ENCODE measurements around the gene SDK2.

The SDK2 gene

DNA sequence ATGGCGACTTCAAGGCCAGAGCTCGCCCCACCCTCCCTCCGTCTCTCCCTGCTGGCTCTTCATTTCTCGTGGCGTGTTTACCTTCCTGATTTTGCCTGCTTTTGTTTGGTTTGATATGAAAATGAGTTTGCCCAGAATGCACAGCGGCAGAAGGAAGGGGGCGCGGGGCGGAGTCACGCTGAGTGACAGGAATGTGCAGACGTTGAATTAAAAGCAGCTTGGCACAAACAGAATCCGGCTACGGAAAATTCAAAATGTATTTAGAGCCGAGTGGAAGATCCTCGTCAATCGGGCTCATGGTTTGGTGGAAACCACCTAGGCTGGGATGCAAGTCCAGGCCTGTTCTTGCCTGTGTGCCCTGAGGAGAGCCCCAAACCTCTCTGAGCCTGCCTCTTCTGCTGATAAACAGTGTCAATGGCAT is 102.7 kb downstream of the SDK2 start:
- DNase-seq (ENCODE audit: low read depth in 2 of 3, low spot score in 2 of 3): no peak

DNA sequence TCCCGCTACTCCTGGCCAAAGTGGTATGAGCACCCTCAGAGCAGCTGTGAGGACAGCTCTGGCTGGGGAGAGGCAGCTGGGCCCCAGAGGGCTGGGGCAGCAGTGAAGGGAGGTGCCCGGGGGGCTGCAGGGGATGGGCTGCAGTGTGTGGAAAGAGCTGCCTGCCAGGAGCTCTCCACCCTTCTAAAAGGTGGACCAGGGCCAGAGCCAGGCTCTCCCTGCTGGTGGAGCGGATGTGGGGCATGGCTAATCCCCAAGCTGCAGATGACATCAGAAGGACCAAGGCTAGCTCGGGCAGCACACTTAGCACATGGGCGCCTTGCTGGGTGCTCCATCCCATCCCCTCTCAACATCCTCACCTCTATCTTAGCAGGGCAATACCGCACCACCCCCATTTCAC is 103.1 kb downstream of the SDK2 start:
- no peak for DNase-seq (ENCODE audit: low read depth in 2 of 3, low spot score in 2 of 3)

DNA sequence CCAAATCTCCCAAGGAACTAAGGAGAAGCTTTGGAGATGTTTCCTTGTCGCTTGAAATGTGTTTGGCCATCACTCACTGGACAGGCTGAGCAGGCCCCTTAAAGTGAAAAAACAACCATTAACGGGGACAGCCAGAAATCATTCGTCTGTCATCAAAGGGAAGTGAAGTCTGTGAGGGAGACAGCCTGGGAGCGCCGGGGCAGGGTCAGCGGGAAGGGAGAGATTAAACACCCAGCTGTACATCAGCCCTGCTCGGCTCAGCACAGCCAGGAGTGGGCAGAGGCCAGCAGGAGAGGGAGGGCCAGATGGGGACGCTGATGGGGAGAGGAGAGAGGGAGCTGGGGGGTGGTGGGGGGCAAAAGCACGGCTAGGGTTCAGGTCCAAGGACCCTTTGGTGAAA is 105.1 kb downstream of the SDK2 start:
- DNase-seq (ENCODE audit: low read depth in 2 of 3, low spot score in 2 of 3): no peak

DNA sequence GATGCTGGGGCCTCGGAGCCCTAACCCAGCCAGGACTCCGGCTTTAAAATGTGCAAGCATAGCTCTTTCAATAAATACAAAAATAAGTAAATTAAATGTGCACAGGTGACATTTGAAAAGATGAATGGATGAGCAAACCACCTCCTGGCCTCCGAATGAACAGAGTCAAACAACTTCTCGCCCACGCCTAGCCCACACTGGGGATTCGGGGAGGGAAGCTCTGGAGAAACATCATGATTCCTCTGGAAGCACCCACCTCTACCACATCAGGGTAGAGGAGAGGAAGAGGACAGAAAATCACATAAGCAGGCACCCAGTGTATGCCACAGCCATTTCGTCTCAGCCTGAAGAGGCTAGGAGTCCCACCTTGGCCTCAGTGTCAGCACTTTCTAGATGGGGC is 105.8 kb downstream of the SDK2 start:
- DNase-seq (ENCODE audit: low read depth in 2 of 3, low spot score in 2 of 3): no peak

DNA sequence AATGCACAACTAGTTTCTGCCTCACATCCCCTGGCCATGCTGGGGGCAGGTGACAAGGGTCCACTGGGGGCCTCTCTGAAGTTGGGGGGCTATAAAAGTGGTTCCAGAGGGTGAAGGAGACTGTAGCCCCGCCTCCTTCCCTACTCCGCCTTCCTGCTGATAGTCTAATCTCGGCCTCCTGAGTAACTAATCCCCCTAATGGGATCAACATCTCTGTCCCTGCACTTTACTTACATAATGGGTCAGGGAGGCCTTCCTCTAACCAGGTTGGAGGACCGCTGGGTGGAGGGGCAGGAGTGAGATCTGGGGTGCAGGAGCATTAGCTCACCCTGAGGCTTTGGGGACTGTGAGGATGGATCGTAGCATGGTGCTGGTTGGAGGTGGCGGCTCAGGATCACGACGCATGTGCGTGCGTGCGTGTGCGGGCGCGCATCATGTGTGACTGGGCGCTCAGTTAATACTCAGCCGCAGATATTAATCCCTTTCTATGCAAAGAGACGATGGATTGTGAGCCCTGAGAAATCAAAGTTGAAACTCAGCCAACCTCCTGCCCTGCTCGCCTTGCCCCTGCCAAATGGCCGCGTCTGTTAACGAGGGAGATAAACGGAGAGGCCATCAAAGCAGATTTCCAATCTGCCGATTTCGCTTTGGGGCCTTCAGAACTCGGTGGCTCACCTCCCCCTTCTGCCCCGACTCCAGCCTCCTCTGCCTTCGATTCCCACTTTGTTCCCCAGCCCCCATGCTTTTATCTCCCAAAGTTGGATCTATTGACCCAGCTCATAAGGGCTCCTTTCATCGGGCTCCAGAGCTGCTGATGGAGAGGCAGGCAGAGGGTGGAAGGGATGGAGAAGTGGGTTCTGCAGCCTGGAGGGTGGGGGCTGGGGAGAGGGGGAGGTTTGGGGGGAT is 107.3 kb downstream of the SDK2 start:
- DNase-seq (ENCODE audit: low read depth in 2 of 3, low spot score in 2 of 3): no peak

DNA sequence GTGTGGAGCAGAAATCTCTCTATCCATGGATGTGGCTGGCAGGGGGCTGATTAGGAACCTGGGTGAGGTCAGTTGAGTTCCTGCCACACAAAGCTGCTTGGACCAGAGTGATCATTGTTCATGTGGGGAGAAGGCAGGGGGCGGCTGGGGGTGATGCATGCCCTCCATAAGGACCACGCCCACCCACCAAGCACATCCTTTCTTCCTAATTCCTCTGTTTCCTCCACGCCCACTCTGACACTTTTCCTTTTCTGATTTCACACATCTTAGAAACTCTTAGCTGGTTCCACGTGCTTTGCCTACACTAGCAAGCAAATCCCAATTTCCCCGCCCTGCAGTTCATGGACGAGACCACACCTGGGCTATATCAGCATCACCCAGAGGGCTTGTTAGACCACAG is 108.5 kb downstream of the SDK2 start:
- no peak for DNase-seq (ENCODE audit: low read depth in 2 of 3, low spot score in 2 of 3)

DNA sequence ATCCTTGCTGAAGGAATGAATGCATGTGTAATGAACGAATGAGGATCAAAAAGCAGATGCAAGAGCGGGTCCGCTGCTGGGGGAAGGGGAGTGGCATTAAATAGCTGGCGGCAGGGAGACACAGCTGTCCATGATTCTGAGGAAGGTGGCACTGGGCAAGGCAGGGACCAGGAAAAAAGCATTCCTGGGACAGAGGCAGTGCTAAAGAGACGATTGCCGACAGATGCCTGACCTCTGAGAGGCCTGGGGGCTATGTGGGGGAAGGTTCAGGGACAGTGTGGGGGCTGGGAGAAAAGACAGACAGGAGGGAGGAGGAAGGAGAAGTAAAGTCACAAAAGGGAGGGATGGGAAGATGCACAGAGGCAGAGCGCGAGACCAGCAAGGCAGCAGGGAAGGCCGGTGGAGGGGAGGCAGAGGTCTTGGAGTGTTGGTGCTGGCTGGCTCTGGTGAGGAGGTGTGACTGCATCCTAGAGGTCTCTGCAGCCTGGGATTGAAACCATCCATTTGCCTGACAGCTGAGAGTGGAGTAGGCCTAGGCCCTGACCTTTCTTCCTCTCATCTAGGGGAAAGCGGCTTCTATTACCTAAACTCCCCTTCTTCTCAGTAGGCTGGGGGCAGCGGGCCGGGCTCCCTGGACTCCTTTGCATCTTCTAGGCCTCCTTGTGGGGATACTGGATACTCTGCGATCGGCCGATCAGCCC is 109.9 kb downstream of the SDK2 start:
- DNase-seq (ENCODE audit: low read depth in 2 of 3, low spot score in 2 of 3): no peak

DNA sequence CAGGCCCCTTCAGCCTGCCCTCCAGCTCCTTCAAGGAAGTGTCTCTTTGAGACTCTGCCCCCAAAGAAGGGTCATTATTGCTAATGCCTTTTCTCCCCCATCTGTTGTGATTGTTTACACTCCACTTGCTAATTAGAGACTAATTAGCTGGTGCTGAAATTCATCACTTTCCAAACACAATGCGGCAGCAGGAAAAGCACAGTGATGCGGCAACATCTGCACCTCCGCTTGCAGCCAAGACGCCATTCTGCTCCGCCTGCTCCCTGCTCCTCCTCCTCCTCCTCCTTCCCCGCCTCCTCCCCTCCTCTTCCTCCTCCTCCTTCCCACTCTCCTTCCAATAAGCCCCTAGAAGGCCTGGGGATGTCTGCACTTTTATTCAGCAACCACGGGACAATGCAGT is 110.5 kb downstream of the SDK2 start:
- DNase-seq (ENCODE audit: low read depth in 2 of 3, low spot score in 2 of 3): no peak

DNA sequence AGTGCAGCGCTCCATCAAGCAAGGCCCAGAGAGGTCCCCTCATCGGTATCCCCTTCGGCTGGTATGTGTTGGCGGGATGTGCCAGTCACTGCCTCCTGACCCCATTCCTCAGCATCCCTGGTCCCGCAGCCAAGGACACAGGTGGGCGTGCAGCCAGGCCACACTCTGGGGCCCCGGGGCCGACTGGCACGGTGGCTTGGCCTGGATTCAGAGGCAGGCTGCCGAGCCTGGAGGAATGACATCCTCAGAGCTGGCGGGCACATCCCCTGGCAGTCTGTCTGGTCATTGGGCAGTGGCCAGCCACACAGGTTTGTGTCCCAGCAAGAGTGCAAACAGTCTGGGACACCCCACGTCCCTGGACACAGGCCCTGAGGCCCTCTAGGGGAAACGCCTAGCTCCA is 111.1 kb downstream of the SDK2 start:
- no peak for DNase-seq (ENCODE audit: low read depth in 2 of 3, low spot score in 2 of 3)

DNA sequence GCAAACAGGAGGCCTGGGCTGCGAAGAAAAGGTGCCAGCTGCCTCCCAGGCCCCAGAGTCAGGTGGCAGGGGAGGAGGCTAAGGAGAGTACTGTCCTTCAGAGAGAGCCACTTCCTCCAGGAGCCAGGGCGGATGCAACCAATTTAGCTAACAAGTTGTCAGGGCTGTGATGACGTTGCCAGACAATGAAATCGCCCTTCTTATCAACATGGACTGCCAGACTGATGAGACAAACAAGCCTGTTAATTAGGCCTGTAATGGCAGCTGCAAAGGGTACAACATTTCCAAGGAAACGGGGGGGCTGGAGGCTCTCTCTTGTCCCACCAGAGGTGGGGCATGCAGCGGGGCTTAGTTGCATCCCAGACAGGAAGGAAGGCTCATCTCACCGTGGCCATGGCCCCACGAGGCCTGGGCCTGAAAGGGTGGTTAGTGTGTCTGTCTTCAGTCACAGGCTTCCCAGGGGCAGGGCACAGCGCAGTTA is 111.8 kb downstream of the SDK2 start:
- no peak for DNase-seq (ENCODE audit: low read depth in 2 of 3, low spot score in 2 of 3)

DNA sequence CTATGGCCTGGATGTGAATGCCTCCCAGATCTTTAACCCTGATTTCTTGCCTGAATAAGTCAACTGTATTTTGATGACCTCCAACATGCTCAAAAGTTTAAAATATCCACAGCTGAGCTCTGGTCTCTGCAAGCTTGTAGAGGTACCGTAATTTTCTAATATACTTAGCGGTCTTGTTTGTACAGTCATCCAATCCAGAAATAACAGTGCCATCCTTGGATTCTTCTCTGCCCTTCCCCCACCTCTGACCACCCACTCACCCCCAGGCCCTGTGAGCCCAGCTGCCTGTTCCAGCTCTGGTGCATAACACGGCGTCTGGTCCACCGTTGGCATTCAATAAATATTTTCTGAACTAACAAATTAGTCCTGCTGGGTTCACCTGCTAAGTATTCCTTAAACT is 113.1 kb downstream of the SDK2 start:
- DNase-seq (ENCODE audit: low read depth in 2 of 3, low spot score in 2 of 3): no peak

DNA sequence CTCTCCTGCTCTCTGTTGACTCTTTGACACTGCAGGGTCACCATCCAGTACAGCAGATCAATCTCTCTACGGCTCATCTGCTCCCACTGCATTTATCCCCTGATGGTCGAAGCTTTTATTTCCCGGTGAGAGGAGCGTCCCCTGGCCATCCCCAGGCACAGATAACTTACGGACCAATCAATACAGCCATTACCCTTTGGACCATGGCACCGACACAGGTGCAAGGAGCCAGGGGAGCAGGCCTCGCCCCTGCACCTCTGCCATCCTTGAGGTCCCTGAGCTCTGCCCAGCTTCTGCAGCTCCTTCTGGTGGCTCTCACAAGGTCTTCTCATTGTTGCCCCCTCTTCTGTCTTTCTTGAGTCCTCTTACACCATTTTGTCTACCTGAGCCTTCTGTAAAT is 115.6 kb downstream of the SDK2 start:
- DNase-seq (ENCODE audit: low read depth in 2 of 3, low spot score in 2 of 3): no peak

DNA sequence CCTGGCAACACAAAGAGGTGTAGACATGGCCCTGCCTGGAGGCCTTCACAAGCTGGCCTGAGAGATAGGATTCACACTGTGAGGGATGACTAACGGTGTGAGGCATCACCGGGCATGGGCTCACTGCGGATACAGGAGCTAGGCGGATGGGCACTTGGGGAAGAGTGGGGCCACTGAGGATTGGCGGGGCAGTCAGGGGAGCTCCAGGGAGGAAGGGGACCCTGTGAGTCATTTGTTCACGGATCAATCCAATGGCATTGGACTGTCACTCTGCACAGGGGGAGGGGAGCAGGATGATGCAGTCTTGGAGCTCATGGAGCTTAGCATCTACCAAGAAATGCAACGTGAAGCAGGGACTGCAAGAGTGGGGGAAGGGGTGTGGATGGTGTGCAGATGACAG is 117.3 kb downstream of the SDK2 start:
- DNase-seq (ENCODE audit: low read depth in 2 of 3, low spot score in 2 of 3): no peak

DNA sequence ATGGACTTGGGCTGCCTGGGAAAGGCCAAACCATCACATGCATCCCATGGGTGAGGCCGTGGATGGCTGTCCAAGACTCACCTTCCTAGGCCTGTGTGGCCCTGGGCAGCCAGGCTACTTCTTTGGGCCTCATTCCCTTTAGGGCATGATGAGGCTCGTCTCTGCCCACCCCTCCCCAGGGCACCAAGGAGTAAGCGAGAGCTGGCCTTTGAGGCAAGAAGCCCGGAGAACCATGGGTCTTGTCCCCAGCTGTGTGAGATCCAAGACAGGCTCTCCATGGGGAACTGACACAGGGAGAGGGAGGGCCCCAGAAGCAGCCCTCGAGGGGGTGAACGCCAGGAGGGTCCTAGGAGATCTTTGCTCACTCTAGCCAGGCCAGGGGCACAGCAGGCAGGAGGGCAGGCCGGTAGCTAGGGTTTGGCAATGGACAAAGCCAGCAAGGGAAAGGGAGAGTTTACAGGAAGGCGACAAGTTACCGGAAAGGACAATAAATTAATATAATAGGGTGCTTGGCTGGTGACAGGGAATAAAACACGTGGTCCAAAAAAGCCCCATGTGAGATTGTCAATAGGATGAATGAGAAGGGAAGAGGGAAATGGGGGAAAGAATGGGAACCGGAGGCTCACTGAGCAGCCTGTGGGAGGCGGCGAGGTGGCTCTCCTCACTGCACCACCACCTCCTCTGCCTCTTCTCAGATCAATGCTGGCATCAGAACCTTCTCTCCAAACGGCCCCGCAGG is 119.1 kb downstream of the SDK2 start:
- DNase-seq (ENCODE audit: low read depth in 2 of 3, low spot score in 2 of 3): no peak

DNA sequence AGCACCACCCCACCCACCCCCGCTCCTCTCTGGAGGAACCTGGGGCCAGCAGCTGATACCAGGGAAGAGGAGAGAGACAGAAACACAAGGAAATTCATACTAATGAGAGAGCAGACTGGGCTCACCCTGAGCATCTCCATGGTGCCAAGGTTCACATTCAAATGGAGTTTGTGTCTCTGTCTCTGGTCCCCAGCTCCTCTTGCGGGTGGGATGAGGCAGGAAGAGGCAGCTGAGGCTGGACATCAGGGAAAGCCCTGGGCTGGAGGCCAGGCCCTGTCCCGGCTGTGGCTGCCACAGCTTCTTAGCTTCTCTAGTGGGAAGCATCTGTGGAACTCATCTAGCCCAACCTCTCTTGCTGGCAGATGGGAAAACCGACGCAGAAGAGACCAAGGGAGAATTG is 121.5 kb downstream of the SDK2 start:
- DNase-seq (ENCODE audit: low read depth in 2 of 3, low spot score in 2 of 3): no peak

DNA sequence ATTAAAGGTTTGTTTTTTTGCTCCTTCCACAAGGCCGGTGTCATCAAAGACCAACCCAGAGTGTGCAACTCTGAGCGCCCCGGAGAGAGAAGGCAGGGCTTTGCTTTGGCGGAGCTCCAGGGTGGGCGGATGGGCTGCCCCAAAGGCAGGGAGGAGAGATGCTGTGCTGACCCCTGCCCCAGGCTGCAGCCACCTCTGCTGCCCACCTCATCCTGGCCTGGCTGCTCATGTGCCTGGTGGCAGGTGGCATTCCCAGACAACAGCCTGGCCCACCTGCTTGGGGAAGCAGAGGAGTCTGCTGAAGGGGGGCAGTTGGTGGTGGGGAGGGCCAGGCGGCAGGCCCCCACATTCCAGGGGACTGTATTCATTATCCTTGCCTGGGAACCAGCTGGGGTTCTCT is 122.1 kb downstream of the SDK2 start:
- DNase-seq (ENCODE audit: low read depth in 2 of 3, low spot score in 2 of 3): no peak

DNA sequence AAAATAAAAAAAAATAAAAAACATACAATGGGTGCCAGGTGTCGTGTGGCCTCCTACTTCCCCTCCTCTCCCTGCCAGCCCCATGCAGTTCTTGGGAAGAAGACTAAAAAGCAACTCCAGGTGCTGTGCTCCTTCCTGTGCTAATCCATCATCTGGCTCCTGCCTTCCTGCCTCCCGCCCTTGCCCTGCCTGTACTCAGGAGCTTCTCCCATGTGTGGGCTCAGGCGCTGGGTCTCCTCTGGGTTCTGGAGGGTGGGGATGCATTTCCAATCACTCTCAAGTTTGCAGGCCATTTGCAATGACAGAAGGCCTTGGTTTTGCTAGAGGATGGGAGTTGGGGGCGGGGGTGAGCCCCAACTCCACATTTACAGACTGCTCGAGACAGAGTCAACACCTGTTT is 122.9 kb downstream of the SDK2 start:
- DNase-seq (ENCODE audit: low read depth in 2 of 3, low spot score in 2 of 3): no peak

DNA sequence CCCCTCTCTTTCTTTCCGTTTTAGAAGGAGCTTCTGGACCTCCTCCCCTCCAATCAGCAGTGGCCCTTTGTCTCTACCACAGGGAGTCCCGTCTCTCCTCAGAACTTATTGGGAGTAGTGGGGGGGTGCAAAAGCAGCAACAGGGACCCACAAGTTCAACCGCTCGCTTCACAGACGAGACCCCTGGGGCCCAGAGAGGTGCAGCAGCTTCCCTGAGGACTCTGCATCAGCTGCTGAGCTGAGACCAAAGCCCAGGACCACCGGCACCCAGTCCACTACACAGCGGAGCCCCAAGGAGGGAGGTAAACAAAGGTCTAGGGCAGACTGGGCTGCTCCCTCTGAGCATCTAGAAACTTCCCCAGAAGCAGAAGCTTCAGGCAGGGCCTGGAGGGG is 123.9 kb downstream of the SDK2 start:
- no peak for DNase-seq (ENCODE audit: low read depth in 2 of 3, low spot score in 2 of 3)

DNA sequence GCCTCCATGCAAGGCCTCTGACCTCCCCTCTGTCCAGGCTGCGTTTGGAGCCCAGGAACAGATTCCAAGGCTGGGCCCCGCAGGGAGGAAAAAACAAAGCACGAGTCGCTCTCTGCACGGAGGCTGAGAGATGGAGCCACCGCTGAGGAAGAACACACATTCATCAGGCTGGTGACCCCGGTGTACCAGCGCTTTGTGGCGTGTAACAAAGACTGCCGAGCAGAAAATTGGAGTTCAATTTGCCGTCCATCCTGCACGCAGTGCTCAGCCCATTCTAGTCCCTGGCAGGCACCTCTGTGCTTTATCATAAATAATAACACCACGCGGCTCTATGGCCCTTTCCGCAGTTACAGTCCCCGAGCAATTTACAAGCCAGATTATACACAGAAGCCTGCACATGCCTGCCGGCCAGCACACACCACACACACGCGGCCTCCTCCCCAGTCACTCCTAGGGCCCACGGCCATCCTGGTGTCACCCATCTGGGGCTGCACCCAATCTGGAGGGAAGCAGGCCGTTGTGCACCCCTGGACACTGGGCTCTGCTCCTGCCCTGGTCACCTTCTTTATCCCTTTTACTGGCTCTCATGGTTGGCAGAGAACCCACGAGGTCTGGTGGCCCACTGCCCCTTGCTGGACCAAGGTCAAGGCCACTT is 124.4 kb downstream of the SDK2 start:
- DNase-seq (ENCODE audit: low read depth in 2 of 3, low spot score in 2 of 3): no peak

DNA sequence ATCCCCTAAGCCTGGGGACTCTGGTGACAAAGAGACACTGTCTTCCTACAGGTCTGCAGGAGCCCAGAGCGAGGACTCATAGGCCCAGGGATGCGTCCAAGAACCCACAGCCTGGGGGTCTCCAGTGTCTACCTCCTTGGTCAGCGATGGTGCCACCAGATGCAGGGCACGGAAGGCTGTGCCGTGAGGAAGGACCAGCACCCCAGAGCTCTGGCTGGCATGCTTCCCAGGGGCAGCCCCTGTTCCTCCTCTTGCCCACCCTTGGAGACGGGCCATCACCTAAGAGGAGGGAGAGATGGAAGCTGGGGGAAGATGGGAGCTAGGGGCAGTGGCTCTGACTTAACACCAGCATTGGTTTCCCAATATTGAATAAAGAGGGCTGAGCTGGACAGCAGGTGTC is 125.2 kb downstream of the SDK2 start:
- no peak for DNase-seq (ENCODE audit: low read depth in 2 of 3, low spot score in 2 of 3)

DNA sequence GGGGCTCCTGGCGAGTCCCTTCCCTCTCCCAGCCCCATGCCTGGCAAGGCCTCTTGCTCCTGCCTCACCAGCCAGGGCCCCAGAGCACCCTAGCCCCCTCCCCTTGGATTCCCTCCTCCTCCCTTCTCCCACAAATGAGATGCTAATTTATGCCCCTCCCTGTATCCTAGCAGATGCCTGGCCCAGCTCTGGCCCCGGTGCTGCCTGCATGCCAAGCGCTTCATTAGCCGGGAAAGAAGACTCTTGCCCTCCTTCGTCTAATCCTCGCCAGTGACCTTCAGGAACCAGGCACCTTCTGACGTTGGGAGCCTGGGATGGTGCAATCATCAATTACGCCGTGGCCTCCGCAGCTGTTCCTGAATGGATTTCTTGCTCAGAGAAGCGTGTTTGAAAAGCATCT is 127.8 kb downstream of the SDK2 start:
- DNase-seq (ENCODE audit: low read depth in 2 of 3, low spot score in 2 of 3): no peak

Data from activated CD8-positive, alpha-beta memory T cell treated with anti-CD3 and anti-CD28 coated beads for 48 hours (primary cell).